ENCODE data around the gene SNRPA1. TPM values are rescaled to one million over a fixed set of nuclear protein-coding genes. Genes with fewer than 3 reads are reported as not detected.
"Not testable (repeated sequence)": the region's sequence is repeated elsewhere in the genome, so short reads cannot be mapped to it uniquely, and the experiment has no call there.

SNRPA1 gene
- total RNA-seq (2014; rRNA removed; shearing (Covaris generic)) = 39.8 and 43.0 TPM in 2 replicates

- peak; percentile 94 for DNase-seq (ENCODE audit: low read depth)
These were observed at the start of gene SNRPA1 for GRCh38 chr15:101294731-101295606. SNRPA1 (minus strand) TSS chr15:101295248; CDS start chr15:101295178, 70 bp downstream.

- DNase-seq (ENCODE audit: low read depth) = no peak
These were observed 47.0 kb upstream of the SNRPA1 start for GRCh38 chr15:101342056-101342455.

GRCh38 chr15:101338502-101339057 is 43.5 kb upstream of the SNRPA1 start:
- no peak for DNase-seq (ENCODE audit: low read depth)

GRCh38 chr15:101337976-101338375 is 42.9 kb upstream of the SNRPA1 start:
- no peak for DNase-seq (ENCODE audit: low read depth)

- not testable (repeated sequence) for DNase-seq (ENCODE audit: low read depth)
These were observed 39.1 kb upstream of the SNRPA1 start for GRCh38 chr15:101333907-101334789.

GRCh38 chr15:101332061-101332467 is 37.0 kb upstream of the SNRPA1 start:
- no peak for DNase-seq (ENCODE audit: low read depth)

GRCh38 chr15:101329867-101330380 is 34.9 kb upstream of the SNRPA1 start:
- DNase-seq (ENCODE audit: low read depth) = no peak

GRCh38 chr15:101329309-101329863 is 34.3 kb upstream of the SNRPA1 start:
- no peak for DNase-seq (ENCODE audit: low read depth)

- DNase-seq (ENCODE audit: low read depth) = no peak
These were observed 33.0 kb upstream of the SNRPA1 start for GRCh38 chr15:101328001-101328400.

- DNase-seq (ENCODE audit: low read depth) = no peak
These were observed 32.2 kb upstream of the SNRPA1 start for GRCh38 chr15:101327147-101327740.

- no peak for DNase-seq (ENCODE audit: low read depth)
These were observed 31.6 kb upstream of the SNRPA1 start for GRCh38 chr15:101326462-101327146.

- no peak for DNase-seq (ENCODE audit: low read depth)
These were observed 30.9 kb upstream of the SNRPA1 start for GRCh38 chr15:101326026-101326315.

- DNase-seq (ENCODE audit: low read depth) = no peak
These were observed 30.4 kb upstream of the SNRPA1 start for GRCh38 chr15:101325263-101326025.

GRCh38 chr15:101324524-101325177 is 29.6 kb upstream of the SNRPA1 start:
- DNase-seq (ENCODE audit: low read depth) = no peak

- no peak for DNase-seq (ENCODE audit: low read depth)
These were observed 28.9 kb upstream of the SNRPA1 start for GRCh38 chr15:101323793-101324523.

GRCh38 chr15:101322854-101323477 is 27.9 kb upstream of the SNRPA1 start:
- DNase-seq (ENCODE audit: low read depth) = no peak

GRCh38 chr15:101322016-101322695 is 27.1 kb upstream of the SNRPA1 start:
- DNase-seq (ENCODE audit: low read depth) = no peak

All from RPMI7951 (cell line).